ENCODE data around the gene KDM4C. TPM values are rescaled to one million over a fixed set of nuclear protein-coding genes. Genes with fewer than 3 reads are reported as not detected.

Gene KDM4C
- total RNA-seq, 1 donor from 2014 or later: 11.1 TPM

DNA sequence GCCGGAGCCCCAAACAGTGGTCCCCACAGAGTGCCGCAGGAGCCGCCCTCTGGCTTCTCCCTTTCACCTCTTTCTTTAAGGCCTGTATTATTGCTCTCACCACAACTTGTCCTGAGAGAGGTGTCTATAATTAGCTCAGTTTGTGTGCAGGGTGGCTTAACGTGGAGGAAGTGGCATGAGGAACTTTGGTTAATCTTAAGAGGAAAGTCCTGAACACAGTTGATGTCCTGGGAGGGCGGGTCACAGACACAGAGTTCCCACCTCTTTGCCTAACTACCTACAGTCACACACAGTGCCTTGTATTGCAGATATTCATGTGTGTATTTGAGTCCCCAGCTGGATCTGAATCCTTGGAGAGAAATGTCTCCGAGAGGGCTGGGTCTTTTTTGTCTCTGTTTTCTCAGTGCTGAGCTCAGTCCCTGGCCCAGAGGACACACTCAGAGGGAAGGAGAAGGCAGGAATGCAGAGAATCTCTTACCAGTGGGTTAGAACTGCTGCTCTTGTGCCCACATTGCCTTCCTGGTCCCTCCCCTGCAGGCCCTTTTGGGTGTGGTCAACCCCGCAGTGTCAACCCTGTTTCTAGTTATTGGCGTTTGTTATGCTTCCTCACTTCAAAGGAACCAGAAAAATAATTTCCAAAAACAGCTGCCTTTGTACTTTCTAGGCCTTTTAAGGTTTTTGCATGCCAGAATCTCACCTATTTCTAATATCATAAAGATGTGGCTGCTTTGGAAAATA, 392.5 kb downstream of the KDM4C start:
- H4K20me1 ChIP-seq (ENCODE audit: low read depth): no peaks in the 10 kb centered on the region
- Mint-ChIP-seq H3K9me3 (no peaks in the 10 kb centered on the region), H3K27me3 (ENCODE audit: insufficient read depth, low read depth) (no peaks in the 10 kb centered on the region), H3K4me1 (peaks cover 2% of the 10 kb centered on the region), H3K36me3 (no peaks in the 10 kb centered on the region), H3K4me3 (no peak overlapping the region), H3K27ac (no peak overlapping the region)
- H3K4me1 ChIP-seq: peaks cover 10% of the 10 kb centered on the region
- no peaks in the 10 kb centered on the region for H3K9me3 ChIP-seq (ENCODE audit: low read depth)
- no peaks in the 10 kb centered on the region for H3K36me3 ChIP-seq
- no peaks in the 10 kb centered on the region for H3K79me2 ChIP-seq (ENCODE audit: low read depth)
- H3K4me3 ChIP-seq: no peak overlapping the region
- H3K9ac ChIP-seq: no peak overlapping the region
- H3K27me3 ChIP-seq: no peaks in the 10 kb centered on the region
- H2AFZ ChIP-seq (replicated peaks): no peak overlapping the region
- DNase-seq (ENCODE audit: low spot score): no peak
- H3F3A ChIP-seq (ENCODE audit: low read depth): no peaks in the 10 kb centered on the region
- H3K4me2 ChIP-seq: no peak overlapping the region
- TF ChIP-seq EZH2phosphoT487 (IDR thresholded peaks at IDR 0.05) (no peak), EZH2 (IDR thresholded peaks at IDR 0.05) (no peak)
- TF ChIP-seq, protein P1, sequence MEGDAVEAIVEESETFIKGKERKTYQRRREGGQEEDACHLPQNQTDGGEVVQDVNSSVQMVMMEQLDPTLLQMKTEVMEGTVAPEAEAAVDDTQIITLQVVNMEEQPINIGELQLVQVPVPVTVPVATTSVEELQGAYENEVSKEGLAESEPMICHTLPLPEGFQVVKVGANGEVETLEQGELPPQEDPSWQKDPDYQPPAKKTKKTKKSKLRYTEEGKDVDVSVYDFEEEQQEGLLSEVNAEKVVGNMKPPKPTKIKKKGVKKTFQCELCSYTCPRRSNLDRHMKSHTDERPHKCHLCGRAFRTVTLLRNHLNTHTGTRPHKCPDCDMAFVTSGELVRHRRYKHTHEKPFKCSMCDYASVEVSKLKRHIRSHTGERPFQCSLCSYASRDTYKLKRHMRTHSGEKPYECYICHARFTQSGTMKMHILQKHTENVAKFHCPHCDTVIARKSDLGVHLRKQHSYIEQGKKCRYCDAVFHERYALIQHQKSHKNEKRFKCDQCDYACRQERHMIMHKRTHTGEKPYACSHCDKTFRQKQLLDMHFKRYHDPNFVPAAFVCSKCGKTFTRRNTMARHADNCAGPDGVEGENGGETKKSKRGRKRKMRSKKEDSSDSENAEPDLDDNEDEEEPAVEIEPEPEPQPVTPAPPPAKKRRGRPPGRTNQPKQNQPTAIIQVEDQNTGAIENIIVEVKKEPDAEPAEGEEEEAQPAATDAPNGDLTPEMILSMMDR (IDR thresholded peaks at IDR 0.05): no peak
- no peak overlapping the region for H3K27ac ChIP-seq

DNA sequence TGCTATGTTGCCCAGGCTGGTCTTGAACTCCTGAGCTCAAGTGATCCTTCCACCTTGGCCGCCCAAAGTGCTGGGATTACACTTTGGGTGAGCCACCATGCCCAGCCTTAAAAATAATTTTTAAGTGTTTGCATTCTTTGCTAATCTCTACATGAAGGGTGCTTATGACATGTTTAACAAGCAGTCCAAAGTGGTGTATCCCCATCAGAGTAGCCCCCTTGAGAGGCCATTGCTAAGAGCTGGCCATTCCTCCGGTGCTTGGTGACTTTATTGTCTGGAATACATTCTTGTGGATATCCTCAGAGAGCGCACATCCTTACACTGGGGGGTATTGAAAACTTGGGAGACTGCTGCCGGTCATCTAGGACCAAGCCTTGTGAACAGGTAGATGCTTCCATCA, 395.4 kb downstream of the KDM4C start:
- peaks cover 3% of the 10 kb centered on the region for H3K36me3 Mint-ChIP-seq
- no peak overlapping the region for H2AFZ ChIP-seq (replicated peaks)
- no peak for DNase-seq (ENCODE audit: low spot score)
- H3K27ac Mint-ChIP-seq: no peak overlapping the region
- H3K4me3 Mint-ChIP-seq: no peak overlapping the region
- H4K20me1 ChIP-seq (ENCODE audit: low read depth): no peaks in the 10 kb centered on the region
- no peaks in the 10 kb centered on the region for H3F3A ChIP-seq (ENCODE audit: low read depth)
- H3K27me3 ChIP-seq: no peaks in the 10 kb centered on the region
- no peaks in the 10 kb centered on the region for H3K27me3 Mint-ChIP-seq (ENCODE audit: insufficient read depth, low read depth)
- H3K9ac ChIP-seq: no peak overlapping the region
- no peak overlapping the region for H3K27ac ChIP-seq
- peaks cover 2% of the 10 kb centered on the region for H3K4me1 Mint-ChIP-seq
- H3K36me3 ChIP-seq: no peaks in the 10 kb centered on the region
- no peak overlapping the region for H3K4me3 ChIP-seq
- H3K79me2 ChIP-seq (ENCODE audit: low read depth): no peaks in the 10 kb centered on the region
- H3K4me1 ChIP-seq: no peaks in the 10 kb centered on the region
- H3K9me3 Mint-ChIP-seq: peaks cover 5% of the 10 kb centered on the region
- no peak for TF ChIP-seq EZH2phosphoT487 (IDR thresholded peaks at IDR 0.05)
- TF ChIP-seq EZH2 (IDR thresholded peaks at IDR 0.05): no peak
- TF ChIP-seq, protein P1 (IDR thresholded peaks at IDR 0.05): no peak
- no peak overlapping the region for H3K4me2 ChIP-seq
- no peaks in the 10 kb centered on the region for H3K9me3 ChIP-seq (ENCODE audit: low read depth)

DNA sequence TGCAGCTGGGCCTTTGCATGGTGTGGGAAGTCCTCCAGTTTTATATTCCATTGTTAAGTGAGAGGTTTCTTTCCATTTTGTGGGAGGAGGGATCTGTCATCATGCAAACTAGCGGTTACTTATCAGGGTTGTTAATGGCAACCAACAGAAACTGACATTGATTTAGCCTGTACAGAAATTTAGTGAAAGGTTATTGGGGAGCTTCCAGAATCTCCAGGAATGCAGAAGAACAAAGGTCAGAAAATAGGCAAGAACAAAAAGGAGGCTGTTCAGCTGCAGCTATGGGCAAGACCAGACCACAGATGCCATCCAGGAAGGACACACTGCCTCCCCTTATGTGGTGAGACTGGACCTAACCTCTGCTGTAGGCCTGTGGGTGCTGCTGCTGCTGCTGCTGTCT, 395.8 kb downstream of the KDM4C start:
- H3K27me3 ChIP-seq: no peaks in the 10 kb centered on the region
- no peak overlapping the region for H3K9ac ChIP-seq
- no peaks in the 10 kb centered on the region for H3K4me1 ChIP-seq
- no peaks in the 10 kb centered on the region for H3K9me3 ChIP-seq (ENCODE audit: low read depth)
- H3K27ac ChIP-seq: no peak overlapping the region
- no peak overlapping the region for H3K4me2 ChIP-seq
- Mint-ChIP-seq H3K4me3 (no peak overlapping the region), H3K27me3 (ENCODE audit: insufficient read depth, low read depth) (no peaks in the 10 kb centered on the region), H3K36me3 (peaks cover 3% of the 10 kb centered on the region), H3K4me1 (peaks cover 2% of the 10 kb centered on the region), H3K27ac (no peak overlapping the region), H3K9me3 (peaks cover 6% of the 10 kb centered on the region)
- TF ChIP-seq, protein P1 (IDR thresholded peaks at IDR 0.05): no peak
- no peak for TF ChIP-seq EZH2phosphoT487 (IDR thresholded peaks at IDR 0.05)
- TF ChIP-seq EZH2 (IDR thresholded peaks at IDR 0.05): no peak
- no peak for DNase-seq (ENCODE audit: low spot score)
- H2AFZ ChIP-seq (replicated peaks): no peak overlapping the region
- H4K20me1 ChIP-seq (ENCODE audit: low read depth): no peaks in the 10 kb centered on the region
- no peaks in the 10 kb centered on the region for H3K79me2 ChIP-seq (ENCODE audit: low read depth)
- H3K4me3 ChIP-seq: no peak overlapping the region
- H3K36me3 ChIP-seq: no peaks in the 10 kb centered on the region
- H3F3A ChIP-seq (ENCODE audit: low read depth): no peaks in the 10 kb centered on the region

Measured in neural progenitor cell (in vitro differentiated cells).